Measurements from ENCODE around the gene FGD4.

- no peak for TF ChIP-seq POLR2A (IDR thresholded peaks at IDR 0.05)
- TF ChIP-seq, protein P1, sequence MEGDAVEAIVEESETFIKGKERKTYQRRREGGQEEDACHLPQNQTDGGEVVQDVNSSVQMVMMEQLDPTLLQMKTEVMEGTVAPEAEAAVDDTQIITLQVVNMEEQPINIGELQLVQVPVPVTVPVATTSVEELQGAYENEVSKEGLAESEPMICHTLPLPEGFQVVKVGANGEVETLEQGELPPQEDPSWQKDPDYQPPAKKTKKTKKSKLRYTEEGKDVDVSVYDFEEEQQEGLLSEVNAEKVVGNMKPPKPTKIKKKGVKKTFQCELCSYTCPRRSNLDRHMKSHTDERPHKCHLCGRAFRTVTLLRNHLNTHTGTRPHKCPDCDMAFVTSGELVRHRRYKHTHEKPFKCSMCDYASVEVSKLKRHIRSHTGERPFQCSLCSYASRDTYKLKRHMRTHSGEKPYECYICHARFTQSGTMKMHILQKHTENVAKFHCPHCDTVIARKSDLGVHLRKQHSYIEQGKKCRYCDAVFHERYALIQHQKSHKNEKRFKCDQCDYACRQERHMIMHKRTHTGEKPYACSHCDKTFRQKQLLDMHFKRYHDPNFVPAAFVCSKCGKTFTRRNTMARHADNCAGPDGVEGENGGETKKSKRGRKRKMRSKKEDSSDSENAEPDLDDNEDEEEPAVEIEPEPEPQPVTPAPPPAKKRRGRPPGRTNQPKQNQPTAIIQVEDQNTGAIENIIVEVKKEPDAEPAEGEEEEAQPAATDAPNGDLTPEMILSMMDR (IDR thresholded peaks at IDR 0.05): no peak
Measured at GRCh38 chr12:32423559-32423958, 24.2 kb downstream of the FGD4 start.
